Measurements from ENCODE around the gene ATG3. TPM values are rescaled to one million over a fixed set of nuclear protein-coding genes. Genes with fewer than 3 reads are reported as not detected.

ATG3 gene
- total RNA-seq, 4 donors from 2014 or later, result 41.1 to 61.2 (median 49.4) TPM

DNA sequence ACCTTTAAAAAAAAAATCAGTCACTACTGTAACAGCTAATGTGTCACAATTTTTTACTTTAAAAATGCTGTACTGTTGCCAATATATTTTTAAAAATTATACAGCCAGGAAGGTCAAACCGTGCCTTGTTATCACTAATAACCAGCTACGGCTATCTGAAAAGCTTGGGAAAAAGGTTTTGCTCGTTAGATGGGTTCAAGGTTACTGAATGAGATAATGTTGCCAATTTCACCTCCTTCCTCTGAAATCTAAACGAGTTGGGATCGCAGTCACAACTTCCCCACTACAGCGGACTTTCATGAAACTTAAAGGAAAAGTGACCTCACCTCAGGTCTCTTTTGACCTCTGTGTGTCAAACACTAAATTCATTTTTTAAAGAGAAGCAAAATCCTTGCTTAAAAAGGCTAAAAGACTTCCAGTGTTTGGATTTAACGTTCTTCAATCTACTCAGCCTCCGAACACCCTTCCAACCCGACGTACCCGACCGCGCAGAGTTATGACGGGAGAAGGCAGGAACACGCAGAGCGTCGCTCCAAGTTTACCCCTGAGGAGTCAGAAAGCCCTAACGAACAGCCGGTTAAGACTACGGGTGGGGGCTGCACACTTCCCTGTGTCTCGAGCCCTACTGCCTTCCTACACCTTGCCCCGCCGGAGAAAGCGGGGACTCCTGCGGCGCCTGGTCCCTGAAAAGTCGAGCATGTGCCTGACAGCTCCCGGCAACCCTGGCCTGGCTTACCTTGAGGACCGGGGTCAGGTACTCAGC is 860 bp downstream of the ATG3 start:
- intact Hi-C loops (cut with DNase I; ENCODE audit: low total_unique reads), result no loop called here
- TF ChIP-seq POLR2A (IDR thresholded peaks at IDR 0.05) (no peak), CTCF (IDR thresholded peaks at IDR 0.05) (no peak)
- peak; percentile 68 to 94 for DNase-seq (ENCODE audit: low spot score in 2 of 2)
- peak overlapping the region; percentile 94 for H3K4me3 ChIP-seq (ENCODE audit: low read depth, poor library complexity, severe bottlenecking)
- WGBS, 2 donors, result 0% methylated on average over 28 to 29 of the region's 29 CpGs

DNA sequence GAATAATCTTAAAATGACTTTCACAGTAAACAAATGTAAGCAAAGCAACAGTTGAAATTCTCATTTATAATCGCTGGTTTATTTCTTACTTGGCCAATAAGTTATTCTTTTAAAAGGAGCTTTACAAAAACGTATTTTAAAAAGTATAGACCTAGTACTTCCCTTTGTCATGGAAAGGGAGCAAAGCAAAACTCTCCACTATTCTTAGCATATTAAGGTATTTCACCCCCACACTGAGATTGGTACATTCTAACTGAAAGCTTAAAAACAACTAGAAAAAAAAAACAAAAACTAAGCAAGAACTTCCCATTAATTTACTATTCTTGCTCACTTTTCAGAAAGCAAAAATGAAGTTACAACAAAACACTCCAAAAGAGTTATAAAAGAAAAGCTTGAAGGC is 1.5 kb downstream of the ATG3 start:
- intact Hi-C loops (cut with DNase I; ENCODE audit: low total_unique reads), result no loop called here
- 22 to 24% methylated on average over 2 of the region's 2 CpGs for WGBS, 2 donors
- DNase-seq (ENCODE audit: low spot score in 2 of 2), result no peak
- no peak for TF ChIP-seq CTCF (IDR thresholded peaks at IDR 0.05)
- no peak for TF ChIP-seq POLR2A (IDR thresholded peaks at IDR 0.05)
- no peak overlapping the region for H3K4me3 ChIP-seq (ENCODE audit: low read depth, poor library complexity, severe bottlenecking)

GRCh38 chr3:112557976-112558375 is 3.8 kb downstream of the ATG3 start:
- no peak overlapping the region for H3K4me3 ChIP-seq (ENCODE audit: low read depth, poor library complexity, severe bottlenecking)
- intact Hi-C loops (cut with DNase I; ENCODE audit: low total_unique reads), result no loop called here
- WGBS, 2 donors, result 64 to 91% methylated on average over 1 of the region's 1 CpG
- TF ChIP-seq CTCF (IDR thresholded peaks at IDR 0.05) (no peak), POLR2A (IDR thresholded peaks at IDR 0.05) (no peak)
- no peak for DNase-seq (ENCODE audit: low spot score in 2 of 2)

DNA sequence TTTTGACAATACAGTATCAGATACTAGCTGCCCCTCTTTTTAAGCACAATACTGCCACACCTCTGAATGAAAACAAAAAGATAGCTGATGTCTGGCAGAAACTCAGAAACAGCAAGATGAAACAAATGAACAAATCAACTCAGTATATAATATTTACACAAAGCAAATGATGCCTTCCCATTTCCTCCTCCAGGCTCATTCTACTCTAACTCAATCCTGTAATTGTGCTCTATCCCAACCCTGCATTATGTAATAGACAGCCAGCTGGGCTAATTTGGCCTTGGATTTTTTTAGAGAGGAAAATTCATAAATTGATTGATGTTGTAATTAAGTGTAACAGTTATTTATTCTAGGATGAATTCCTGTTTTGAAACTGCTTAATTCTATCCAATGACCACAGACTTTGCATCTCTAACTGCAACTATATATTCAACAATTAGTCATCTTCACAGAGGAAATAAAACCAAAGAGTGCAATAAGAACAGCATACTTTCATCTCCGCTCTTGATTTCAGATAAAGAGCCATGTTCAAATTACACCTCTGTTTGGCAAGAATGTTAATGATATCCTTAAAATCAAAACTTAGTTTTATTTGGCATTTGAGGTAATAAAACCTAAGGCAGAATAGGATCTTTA is 6.1 kb downstream of the ATG3 start:
- 75 to 79% methylated on average over 1 of the region's 1 CpG for WGBS, 2 donors
- DNase-seq (ENCODE audit: low spot score in 2 of 2), result no peak
- no peak overlapping the region for H3K4me3 ChIP-seq (ENCODE audit: low read depth, poor library complexity, severe bottlenecking)
- intact Hi-C loops (cut with DNase I; ENCODE audit: low total_unique reads), result no loop called here
- TF ChIP-seq CTCF (IDR thresholded peaks at IDR 0.05) (no peak), POLR2A (IDR thresholded peaks at IDR 0.05) (no peak)

DNA sequence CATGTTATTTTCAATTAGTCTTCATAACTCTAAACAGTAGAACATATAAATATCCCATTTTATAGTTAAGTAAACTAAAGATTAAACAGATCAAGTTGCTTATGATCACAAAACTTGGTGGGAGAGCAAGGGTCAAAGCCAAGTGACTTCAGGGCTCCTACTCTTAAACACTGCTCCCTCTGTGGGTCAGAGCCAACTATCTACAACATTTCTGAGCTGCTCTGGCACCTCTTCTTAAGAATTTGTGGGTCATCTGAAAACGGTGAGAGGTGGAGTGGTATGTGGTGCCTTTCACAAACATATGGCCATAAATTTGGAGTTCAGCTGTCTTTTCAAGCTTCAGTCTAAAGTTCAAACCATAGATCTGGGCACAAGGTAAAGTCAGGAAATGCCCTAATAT is 10.9 kb downstream of the ATG3 start:
- 25 to 30% methylated on average over 1 of the region's 1 CpG for WGBS, 2 donors
- no peak for DNase-seq (ENCODE audit: low spot score in 2 of 2)
- TF ChIP-seq CTCF (IDR thresholded peaks at IDR 0.05), result no peak
- intact Hi-C loops (cut with DNase I; ENCODE audit: low total_unique reads), result no loop called here
- H3K4me3 ChIP-seq (ENCODE audit: low read depth, poor library complexity, severe bottlenecking), result no peak overlapping the region
